GM18520 (cell line): Measurements from ENCODE around the gene CD177.
"Not testable (repeated sequence)": the region's sequence is repeated elsewhere in the genome, so short reads cannot be mapped to it uniquely, and the experiment has no call there.

Experiments
- ATAC-seq: cut with Tn5 transposase; IDR thresholded peaks from one replicate; pipeline ENCODE4 v1.9.1; 2021; ENCODE audit not compliant: unreplicated experiment

The CD177 gene

GRCh38 chr19:43332058-43332922, 21.2 kb upstream of the CD177 start:
- no peak for ATAC-seq

GRCh38 chr19:43336508-43336907, 17.0 kb upstream of the CD177 start:
- ATAC-seq = not testable (repeated sequence)

GRCh38 chr19:43337737-43338136, 15.7 kb upstream of the CD177 start:
- no peak for ATAC-seq

- ATAC-seq = no peak
Observed at GRCh38 chr19:43338530-43338929, 15.0 kb upstream of the CD177 start.

- not testable (repeated sequence) for ATAC-seq
Observed at GRCh38 chr19:43339243-43339930, 14.1 kb upstream of the CD177 start.

GRCh38 chr19:43340101-43340500, 13.4 kb upstream of the CD177 start:
- not testable (repeated sequence) for ATAC-seq

- not testable (repeated sequence) for ATAC-seq
Observed at GRCh38 chr19:43341098-43341497, 12.4 kb upstream of the CD177 start.

- not testable (repeated sequence) for ATAC-seq
Observed at GRCh38 chr19:43342104-43342503, 11.4 kb upstream of the CD177 start.

GRCh38 chr19:43344347-43344925, 9.1 kb upstream of the CD177 start:
- ATAC-seq = not testable (repeated sequence)

- ATAC-seq = not testable (repeated sequence)
Observed at GRCh38 chr19:43349813-43350212, 3.7 kb upstream of the CD177 start.

- ATAC-seq = no peak
Observed at GRCh38 chr19:43351998-43352746, 1.3 kb upstream of the CD177 start.

GRCh38 chr19:43354305-43354627, 780 bp downstream of the CD177 start:
- ATAC-seq = no peak

- ATAC-seq = not testable (repeated sequence)
Observed at GRCh38 chr19:43356749-43357148, 3.3 kb downstream of the CD177 start.

GRCh38 chr19:43362179-43362578, 8.7 kb downstream of the CD177 start:
- ATAC-seq = no peak

GRCh38 chr19:43362745-43363144, 9.3 kb downstream of the CD177 start:
- no peak for ATAC-seq

GRCh38 chr19:43365677-43366076, 12.2 kb downstream of the CD177 start:
- not testable (repeated sequence) for ATAC-seq

GRCh38 chr19:43367822-43368221, 14.3 kb downstream of the CD177 start:
- ATAC-seq = no peak

GRCh38 chr19:43368897-43369296, 15.4 kb downstream of the CD177 start:
- not testable (repeated sequence) for ATAC-seq

GRCh38 chr19:43371909-43372308, 18.4 kb downstream of the CD177 start:
- ATAC-seq = no peak

GRCh38 chr19:43372462-43372861, 19.0 kb downstream of the CD177 start:
- no peak for ATAC-seq

GRCh38 chr19:43377624-43378023, 24.1 kb downstream of the CD177 start:
- not testable (repeated sequence) for ATAC-seq
